MM.1S (cell line): ENCODE results near the gene TMEM163.

Source experiments
- DNase-seq: peaks from one replicate; pipeline ENCODE4 v3.0.0-alpha.2; 2015
- H2AFZ ChIP-seq: fragments of 300-600 bp; sonication (generic); 2 replicates; pipeline ENCODE4 v1.6.0; 2016; ENCODE audit warnings: antibody characterized with exemption, low read length
- H3F3A ChIP-seq: fragments of 300-600 bp; sonication (generic); 2 replicates; pipeline ENCODE4 v1.6.1; 2016; ENCODE audit warnings: mild to moderate bottlenecking, antibody characterized with exemption, low read length, moderate library complexity, mixed read lengths; ENCODE audit not compliant: insufficient read depth
- H3K27ac ChIP-seq: fragments of 300-600 bp; sonication (generic); 2 replicates; pipeline ENCODE4 v1.5.1; 2016; ENCODE audit warnings: mild to moderate bottlenecking, low read length
- H3K27me3 ChIP-seq: fragments of 300-600 bp; sonication (generic); replicated peaks from 2 replicates; pipeline ENCODE4 v1.6.0; 2016; ENCODE audit warnings: low read length; ENCODE audit not compliant: insufficient read depth
- H3K36me3 ChIP-seq: fragments of 300-600 bp; sonication (generic); replicated peaks from 2 replicates; pipeline ENCODE4 v1.6.1; 2016; ENCODE audit warnings: mild to moderate bottlenecking, low read length, mixed read lengths; ENCODE audit not compliant: insufficient read depth
- H3K4me1 ChIP-seq: fragments of 300-600 bp; sonication (generic); 2 replicates; pipeline ENCODE4 v1.6.1; 2016; ENCODE audit warnings: low read length, mixed read lengths
- H3K4me2 ChIP-seq: fragments of 300-600 bp; sonication (generic); 2 replicates; pipeline ENCODE4 v1.6.0; 2016; ENCODE audit warnings: low read depth, low read length
- H3K4me3 ChIP-seq: fragments of 300-600 bp; sonication (generic); 2 replicates; pipeline ENCODE4 v1.5.1; 2016; ENCODE audit warnings: low read length, mixed read lengths
- H3K79me2 ChIP-seq: fragments of 300-600 bp; sonication (generic); 2 replicates; pipeline ENCODE4 v1.6.1; 2016; ENCODE audit warnings: mixed run types, low read length, mixed read lengths
- H3K9ac ChIP-seq: fragments of 300-600 bp; sonication (generic); 2 replicates; pipeline ENCODE4 v1.6.1; 2016; ENCODE audit warnings: low read length, mixed read lengths
- H3K9me2 ChIP-seq: fragments of 300-600 bp; sonication (generic); replicated peaks from 2 replicates; pipeline ENCODE4 v1.6.1; 2016; ENCODE audit warnings: mild to moderate bottlenecking, low read length, mixed read lengths; ENCODE audit not compliant: insufficient read depth
- H3K9me3 ChIP-seq: fragments of 300-600 bp; sonication (generic); replicated peaks from 2 replicates; pipeline ENCODE4 v1.6.1; 2016; ENCODE audit warnings: mild to moderate bottlenecking, low read length, mixed read lengths; ENCODE audit not compliant: insufficient read depth
- H4K20me1 ChIP-seq: fragments of 300-600 bp; sonication (generic); 2 replicates; pipeline ENCODE4 v1.6.1; 2016; ENCODE audit warnings: mild to moderate bottlenecking, low read length, moderate library complexity, mixed read lengths; ENCODE audit not compliant: insufficient read depth
- EZH2 ChIP-seq: fragments of 300-600 bp; sonication (generic); optimal IDR thresholded peaks from 2 replicates; pipeline ENCODE3; 2017; ENCODE audit warnings: low read depth, mild to moderate bottlenecking, antibody characterized with exemption, low read length, mixed read lengths
- EZH2phosphoT487 ChIP-seq: fragments of 300-600 bp; sonication (generic); IDR thresholded peaks from 2 replicates; pipeline ENCODE4 v1.6.1; 2018; ENCODE audit warnings: antibody characterized with exemption, low read length
- TF ChIP-seq, protein P1 (sequence below): fragments of 300-600 bp; sonication (generic); IDR thresholded peaks from 2 replicates; pipeline ENCODE4 v1.5.1; 2016; ENCODE audit warnings: antibody characterized with exemption, low read length, mixed read lengths

The TMEM163 gene

DNA sequence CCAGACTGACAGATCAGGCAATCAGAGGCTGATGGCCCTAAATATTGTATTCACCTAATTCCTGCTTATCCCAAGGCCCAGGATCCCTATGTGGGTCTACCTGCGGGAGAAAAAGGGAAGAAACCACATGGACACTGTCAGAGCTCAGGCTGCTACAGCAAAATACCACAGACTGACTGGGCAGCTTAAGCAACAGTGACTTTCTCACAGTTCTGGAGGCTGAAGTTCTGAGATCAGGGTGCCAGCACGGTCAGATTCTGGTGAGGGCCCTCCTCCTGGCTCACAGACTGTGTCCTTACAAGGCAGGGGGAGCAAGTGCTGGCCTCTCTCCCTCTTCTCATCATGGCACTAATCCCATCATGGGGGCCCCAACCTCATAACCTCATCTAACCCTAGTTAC, 181.7 kb downstream of the TMEM163 start:
- Histone ChIP-seq H3K9ac (no peak overlapping the region), H3F3A (no peaks in the 10 kb centered on the region), H3K4me1 (no peaks in the 10 kb centered on the region), H3K27ac (no peak overlapping the region), H4K20me1 (no peaks in the 10 kb centered on the region), H3K36me3 (no peaks in the 10 kb centered on the region), H3K9me2 (no peaks in the 10 kb centered on the region), H3K27me3 (no peaks in the 10 kb centered on the region), H2AFZ (no peak overlapping the region), H3K9me3 (no peaks in the 10 kb centered on the region), H3K79me2 (no peaks in the 10 kb centered on the region), H3K4me3 (no peak overlapping the region), H3K4me2 (no peak overlapping the region)
- TF ChIP-seq, protein P1, sequence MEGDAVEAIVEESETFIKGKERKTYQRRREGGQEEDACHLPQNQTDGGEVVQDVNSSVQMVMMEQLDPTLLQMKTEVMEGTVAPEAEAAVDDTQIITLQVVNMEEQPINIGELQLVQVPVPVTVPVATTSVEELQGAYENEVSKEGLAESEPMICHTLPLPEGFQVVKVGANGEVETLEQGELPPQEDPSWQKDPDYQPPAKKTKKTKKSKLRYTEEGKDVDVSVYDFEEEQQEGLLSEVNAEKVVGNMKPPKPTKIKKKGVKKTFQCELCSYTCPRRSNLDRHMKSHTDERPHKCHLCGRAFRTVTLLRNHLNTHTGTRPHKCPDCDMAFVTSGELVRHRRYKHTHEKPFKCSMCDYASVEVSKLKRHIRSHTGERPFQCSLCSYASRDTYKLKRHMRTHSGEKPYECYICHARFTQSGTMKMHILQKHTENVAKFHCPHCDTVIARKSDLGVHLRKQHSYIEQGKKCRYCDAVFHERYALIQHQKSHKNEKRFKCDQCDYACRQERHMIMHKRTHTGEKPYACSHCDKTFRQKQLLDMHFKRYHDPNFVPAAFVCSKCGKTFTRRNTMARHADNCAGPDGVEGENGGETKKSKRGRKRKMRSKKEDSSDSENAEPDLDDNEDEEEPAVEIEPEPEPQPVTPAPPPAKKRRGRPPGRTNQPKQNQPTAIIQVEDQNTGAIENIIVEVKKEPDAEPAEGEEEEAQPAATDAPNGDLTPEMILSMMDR: no peak
- TF ChIP-seq EZH2phosphoT487: no peak
- no peak for TF ChIP-seq EZH2
- DNase-seq: no peak

DNA sequence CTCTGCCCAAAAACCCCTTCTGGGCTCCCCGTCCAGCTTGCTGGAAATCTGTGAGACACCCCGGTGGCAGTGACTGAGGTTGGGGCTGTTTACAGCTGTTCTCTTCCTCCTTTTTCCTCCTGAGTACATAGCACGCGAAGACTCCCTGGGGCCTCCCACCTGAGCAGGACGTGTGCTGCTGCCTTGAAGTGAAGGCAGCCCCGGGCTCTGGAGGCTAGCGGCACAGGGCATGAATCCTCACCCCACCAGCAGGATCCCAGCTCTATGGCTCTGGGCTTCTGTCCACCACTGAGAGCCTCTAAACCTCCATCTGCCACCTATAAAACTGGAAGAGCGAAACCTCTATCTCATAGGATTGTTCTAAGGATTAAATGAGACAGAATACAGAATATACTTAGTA, 182.5 kb downstream of the TMEM163 start:
- no peaks in the 10 kb centered on the region for H3F3A ChIP-seq
- H4K20me1 ChIP-seq: no peaks in the 10 kb centered on the region
- no peaks in the 10 kb centered on the region for H3K27me3 ChIP-seq
- TF ChIP-seq EZH2phosphoT487: no peak
- TF ChIP-seq, protein P1: no peak
- no peak for TF ChIP-seq EZH2
- no peaks in the 10 kb centered on the region for H3K9me2 ChIP-seq
- H3K4me1 ChIP-seq: no peaks in the 10 kb centered on the region
- H3K4me2 ChIP-seq: no peak overlapping the region
- H3K9me3 ChIP-seq: no peaks in the 10 kb centered on the region
- H2AFZ ChIP-seq: no peak overlapping the region
- DNase-seq: no peak
- no peaks in the 10 kb centered on the region for H3K79me2 ChIP-seq
- no peak overlapping the region for H3K4me3 ChIP-seq
- no peak overlapping the region for H3K9ac ChIP-seq
- H3K36me3 ChIP-seq: no peaks in the 10 kb centered on the region
- no peak overlapping the region for H3K27ac ChIP-seq

GRCh38 chr2:134532537-134532936, 186.3 kb downstream of the TMEM163 start:
- Histone ChIP-seq H3K4me2 (no peak overlapping the region), H3K9ac (no peak overlapping the region), H3K27ac (no peak overlapping the region), H3F3A (no peaks in the 10 kb centered on the region), H3K9me2 (no peaks in the 10 kb centered on the region), H3K27me3 (no peaks in the 10 kb centered on the region), H3K36me3 (no peaks in the 10 kb centered on the region), H4K20me1 (no peaks in the 10 kb centered on the region), H3K4me1 (no peaks in the 10 kb centered on the region), H3K4me3 (no peak overlapping the region), H2AFZ (no peak overlapping the region), H3K79me2 (no peaks in the 10 kb centered on the region), H3K9me3 (no peaks in the 10 kb centered on the region)
- TF ChIP-seq, protein P1: no peak
- no peak for TF ChIP-seq EZH2phosphoT487
- TF ChIP-seq EZH2: no peak
- DNase-seq: no peak
